NT2/D1 (cell line): ENCODE results near the gene UGT1A10.

ENCODE experiments used
- DNase-seq: peaks from one replicate; pipeline ENCODE4 v3.0.0-alpha.2; 2011; ENCODE audit warnings: low read depth, low spot score
- H3K27me3 ChIP-seq: 2 replicates; pipeline ENCODE4 v1.6.0; 2011; ENCODE audit warnings: mild to moderate bottlenecking; ENCODE audit not compliant: insufficient read length, insufficient read depth
- H3K36me3 ChIP-seq: 2 replicates; pipeline ENCODE4 v1.6.1; 2011; ENCODE audit warnings: mild to moderate bottlenecking, low read length, mixed read lengths; ENCODE audit not compliant: insufficient read depth, insufficient read length
- H3K4me1 ChIP-seq: 2 replicates; pipeline ENCODE4 v1.5.1; 2011; ENCODE audit not compliant: insufficient read depth, insufficient read length
- H3K4me3 ChIP-seq: 2 replicates; pipeline ENCODE4 v1.5.1; 2011; ENCODE audit warnings: low read depth; ENCODE audit not compliant: insufficient read length
- H3K9ac ChIP-seq: 2 replicates; pipeline ENCODE4 v1.6.0; 2011; ENCODE audit warnings: low read depth; ENCODE audit not compliant: insufficient read length
- H3K9me3 ChIP-seq: 2 replicates; pipeline ENCODE4 v1.5.1; 2011; ENCODE audit warnings: mild to moderate bottlenecking, low read length; ENCODE audit not compliant: insufficient read depth
- YY1 ChIP-seq: IDR thresholded peaks from 2 replicates; pipeline ENCODE4 v1.6.1; 2011; ENCODE audit not compliant: insufficient read length, insufficient read depth

Gene UGT1A10

GRCh38 chr2:233822101-233822771, 186.0 kb downstream of the UGT1A10 start:
- no peaks in the 10 kb centered on the region for H3K36me3 ChIP-seq
- peaks cover 7% of the 10 kb centered on the region for H3K4me1 ChIP-seq
- no peak overlapping the region for H3K4me3 ChIP-seq
- no peak for TF ChIP-seq YY1
- H3K9ac ChIP-seq, result no peak overlapping the region
- no peak for DNase-seq
- peaks cover 2% of the 10 kb centered on the region for H3K27me3 ChIP-seq
- no peaks in the 10 kb centered on the region for H3K9me3 ChIP-seq
